Activated CD8-positive, alpha-beta memory T cell treated with anti-CD3 and anti-CD28 coated beads, Interleukin-2, amount 10 ng/mL, durations not matched to agents 7 days and 5 days (primary cell): ENCODE measurements around the gene TNS3. TPM values are rescaled to one million over a fixed set of nuclear protein-coding genes. Genes with fewer than 3 reads are reported as not detected.

Source experiments
- ATAC-seq: fragments of 150-1000 bp; cut with Tn5 transposase; one replicate; pipeline ENCODE4 v1.10.0; 2021; ENCODE audit warnings: moderate library complexity
- CTCF ChIA-PET: fragments of 350-600 bp; sonication (Branson Sonifier 250); formaldehyde crosslinking; loops from one replicate; lab custom pipeline; 2021; ENCODE audit warnings: antibody characterized with exemption; lab: Charles Lee
- DNase-seq: peaks from one replicate; pipeline ENCODE4 v3.0.0-alpha.2; 2020
- H3K27ac Mint-ChIP-seq: one replicate; pipeline ENCODE4 v1.8.0; 2021; ENCODE audit warnings: mild to moderate bottlenecking, mixed read lengths
- H3K27me3 Mint-ChIP-seq: one replicate; pipeline ENCODE4 v1.8.0; 2021; ENCODE audit warnings: mixed read lengths
- H3K36me3 Mint-ChIP-seq: one replicate; pipeline ENCODE4 v1.8.0; 2021; ENCODE audit warnings: mild to moderate bottlenecking, mixed read lengths
- H3K4me1 Mint-ChIP-seq: one replicate; pipeline ENCODE4 v1.8.0; 2021; ENCODE audit warnings: mixed read lengths
- H3K4me3 Mint-ChIP-seq: one replicate; pipeline ENCODE4 v1.8.0; 2021; ENCODE audit warnings: mild to moderate bottlenecking, moderate library complexity, mixed read lengths
- H3K9me3 Mint-ChIP-seq: one replicate; pipeline ENCODE4 v1.8.0; 2022; ENCODE audit warnings: low read depth, mixed read lengths
- total RNA-seq, 2 experiments: library from RNA; stranded (reverse); gene quantifications; one replicate each; pipeline ENCODE4 v1.2.3, GENCODE V29; 2021

Gene TNS3
- 1 to 10 TPM in 1 of 2 experiments, under 1 TPM in 1; 0.23 to 2.6 TPM for total RNA-seq

DNA sequence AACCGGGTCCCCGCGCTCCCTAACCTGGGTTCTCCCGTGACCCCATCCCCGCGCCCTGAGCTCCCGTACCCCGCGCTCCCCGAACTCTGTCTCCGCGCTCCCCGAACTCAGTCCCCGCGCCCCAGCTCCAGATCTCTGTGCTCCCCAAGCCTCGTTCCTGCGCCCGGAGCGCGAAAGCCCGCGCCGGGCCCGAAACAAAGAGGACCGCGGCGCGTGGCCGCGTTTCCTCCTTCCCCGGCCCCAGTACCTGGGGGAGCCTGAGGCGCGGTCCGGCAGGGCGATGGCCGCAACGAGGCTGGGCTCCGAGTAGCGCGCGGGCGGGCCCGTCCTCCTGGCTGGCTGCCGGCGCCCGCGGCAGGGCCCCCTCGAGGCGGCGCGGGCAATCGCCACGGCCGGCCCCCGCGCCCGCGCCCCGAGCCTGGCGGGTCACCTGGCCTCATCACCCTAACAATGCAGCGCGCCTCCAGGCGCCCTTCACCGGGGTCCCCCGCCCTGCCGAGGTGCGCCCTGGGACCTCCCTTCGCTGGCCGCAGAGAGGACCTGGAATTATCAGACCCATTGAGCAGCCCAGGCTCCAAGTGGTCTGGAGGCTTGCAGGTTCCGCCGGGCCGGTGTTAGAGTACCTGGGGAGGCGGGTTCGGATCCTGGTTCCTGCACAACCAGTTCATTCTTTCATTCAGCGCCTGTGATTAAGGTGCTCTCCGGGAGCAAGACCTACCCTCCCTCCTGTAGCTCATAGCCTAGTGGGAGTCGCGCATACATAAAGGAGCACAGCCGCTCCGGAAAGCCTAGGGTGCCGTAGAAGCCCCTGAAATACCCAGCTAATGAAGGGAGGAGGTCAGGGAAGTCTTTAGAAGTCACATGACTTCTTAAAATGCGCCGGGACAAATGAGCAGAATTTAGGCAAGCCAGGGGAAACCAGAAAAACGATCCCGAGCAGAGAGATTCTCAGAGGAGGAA, at the start of gene TNS3:
TNS3 (minus strand) TSS at position 308 of the 960 bp plus-strand sequence. CDS start 142,475 bp downstream, outside the sequence.
- Mint-ChIP-seq H3K36me3 (no peaks in the 10 kb centered on the region), H3K9me3 (no peaks in the 10 kb centered on the region), H3K4me3 (no peak within 1 kb of the TSS), H3K27ac (no peak within 1 kb of the TSS), H3K4me1 (no peaks in the 10 kb centered on the region), H3K27me3 (peaks cover 26% of the 10 kb centered on the region)
- CTCF ChIA-PET, result no interaction called here
- ATAC-seq (no peak), DNase-seq (no peak)

DNA sequence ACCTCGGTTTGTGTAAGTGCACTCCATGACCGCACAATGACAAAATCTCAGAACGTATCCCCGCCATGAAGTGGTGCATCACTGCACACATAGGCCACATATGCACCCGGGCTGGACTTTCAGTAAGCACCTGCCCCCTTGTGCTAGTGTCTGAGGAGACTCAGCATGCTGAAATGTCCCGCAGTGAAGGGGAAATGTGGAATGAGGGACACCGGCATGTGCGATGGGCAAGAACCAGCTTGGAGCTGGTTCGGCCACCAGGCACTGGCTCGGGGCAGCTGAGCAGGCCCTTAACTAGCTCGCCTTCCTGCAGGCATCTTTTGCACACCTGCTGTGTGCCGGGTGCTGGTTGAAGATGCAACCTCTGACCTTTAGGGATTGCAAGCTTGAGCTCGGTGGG, 49.8 kb upstream of the TNS3 start:
- Mint-ChIP-seq H3K36me3 (no peaks in the 10 kb centered on the region), H3K27ac (no peak overlapping the region), H3K27me3 (no peaks in the 10 kb centered on the region), H3K9me3 (no peaks in the 10 kb centered on the region), H3K4me1 (no peaks in the 10 kb centered on the region), H3K4me3 (no peak overlapping the region)
- CTCF ChIA-PET, result no interaction called here
- DNase-seq, result no peak
- no peak for ATAC-seq

GRCh38 chr7:47627580-47628283, 45.8 kb upstream of the TNS3 start:
- no peaks in the 10 kb centered on the region for H3K9me3 Mint-ChIP-seq
- H3K4me3 Mint-ChIP-seq, result no peak overlapping the region
- no peaks in the 10 kb centered on the region for H3K4me1 Mint-ChIP-seq
- DNase-seq (no peak), ATAC-seq (no peak)
- no peak overlapping the region for H3K27ac Mint-ChIP-seq
- no peaks in the 10 kb centered on the region for H3K36me3 Mint-ChIP-seq
- CTCF ChIA-PET, result no interaction called here
- no peaks in the 10 kb centered on the region for H3K27me3 Mint-ChIP-seq

DNA sequence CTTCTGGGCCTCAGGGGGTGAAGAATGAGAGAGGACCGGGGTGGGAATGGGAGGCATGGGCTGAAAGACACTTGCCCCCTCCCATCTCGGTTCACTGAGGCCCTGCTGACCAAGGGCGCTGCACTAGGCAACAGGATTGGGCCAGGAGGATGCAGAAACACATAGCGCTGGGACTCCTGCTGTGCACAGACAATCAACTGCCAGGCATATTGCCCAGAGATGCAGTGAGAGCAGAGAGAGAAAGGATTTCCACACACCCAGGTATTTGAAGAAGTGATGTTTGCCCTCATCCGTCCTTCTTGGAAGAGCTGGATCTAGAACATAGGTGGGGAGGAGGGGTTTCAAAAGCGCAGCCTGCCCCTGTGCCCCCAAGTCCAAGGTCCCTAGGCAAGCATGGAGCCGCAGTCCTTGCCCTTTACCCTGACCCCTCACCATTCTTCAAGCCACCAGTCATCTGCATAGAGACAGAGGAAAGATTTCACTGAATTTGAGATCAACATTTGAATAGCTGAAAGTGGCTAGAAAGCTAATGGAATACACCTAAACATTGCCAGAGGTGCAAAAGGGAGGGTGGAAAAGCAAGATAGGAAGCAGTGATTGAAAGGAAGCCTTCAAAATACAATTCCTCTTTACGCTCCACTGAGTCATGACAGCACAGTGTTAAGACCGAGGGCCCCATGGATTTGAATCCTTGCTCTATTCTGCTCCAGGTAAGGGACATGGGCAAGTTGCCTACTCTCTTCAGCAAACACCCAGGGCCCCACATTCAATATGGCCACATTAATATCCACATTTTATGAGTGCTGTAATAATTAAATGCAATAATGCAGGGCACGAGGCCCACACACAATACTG, 44.2 kb upstream of the TNS3 start:
- DNase-seq, result no peak
- Mint-ChIP-seq H3K36me3 (no peaks in the 10 kb centered on the region), H3K27ac (no peak overlapping the region), H3K4me1 (no peaks in the 10 kb centered on the region), H3K9me3 (no peaks in the 10 kb centered on the region), H3K4me3 (no peak overlapping the region), H3K27me3 (no peaks in the 10 kb centered on the region)
- no peak for ATAC-seq
- CTCF ChIA-PET, result no interaction called here

DNA sequence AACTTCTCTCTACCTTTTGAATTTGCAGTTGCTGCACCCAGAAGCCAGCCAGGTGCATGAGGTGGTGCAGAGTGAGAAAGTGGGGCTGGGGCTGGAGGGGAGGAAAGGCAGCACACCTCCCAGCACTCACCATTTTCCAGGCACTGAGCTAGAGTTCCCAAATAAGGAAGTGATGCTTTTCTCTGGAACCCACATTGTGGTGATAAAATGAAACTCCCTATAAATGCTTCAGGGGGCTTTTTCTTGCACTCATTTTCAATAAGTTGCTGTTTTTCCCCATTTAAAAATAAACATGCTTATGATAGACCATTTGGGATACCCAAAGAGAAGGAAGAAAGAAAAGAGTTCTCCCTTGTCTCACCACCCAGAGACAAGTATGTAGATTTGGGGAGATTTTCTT, 42.8 kb upstream of the TNS3 start:
- ATAC-seq, result no peak
- DNase-seq, result no peak
- no peak overlapping the region for H3K4me3 Mint-ChIP-seq
- no peaks in the 10 kb centered on the region for H3K27me3 Mint-ChIP-seq
- H3K4me1 Mint-ChIP-seq, result no peaks in the 10 kb centered on the region
- H3K9me3 Mint-ChIP-seq, result no peaks in the 10 kb centered on the region
- CTCF ChIA-PET, result no interaction called here
- H3K27ac Mint-ChIP-seq, result no peak overlapping the region
- no peaks in the 10 kb centered on the region for H3K36me3 Mint-ChIP-seq

DNA sequence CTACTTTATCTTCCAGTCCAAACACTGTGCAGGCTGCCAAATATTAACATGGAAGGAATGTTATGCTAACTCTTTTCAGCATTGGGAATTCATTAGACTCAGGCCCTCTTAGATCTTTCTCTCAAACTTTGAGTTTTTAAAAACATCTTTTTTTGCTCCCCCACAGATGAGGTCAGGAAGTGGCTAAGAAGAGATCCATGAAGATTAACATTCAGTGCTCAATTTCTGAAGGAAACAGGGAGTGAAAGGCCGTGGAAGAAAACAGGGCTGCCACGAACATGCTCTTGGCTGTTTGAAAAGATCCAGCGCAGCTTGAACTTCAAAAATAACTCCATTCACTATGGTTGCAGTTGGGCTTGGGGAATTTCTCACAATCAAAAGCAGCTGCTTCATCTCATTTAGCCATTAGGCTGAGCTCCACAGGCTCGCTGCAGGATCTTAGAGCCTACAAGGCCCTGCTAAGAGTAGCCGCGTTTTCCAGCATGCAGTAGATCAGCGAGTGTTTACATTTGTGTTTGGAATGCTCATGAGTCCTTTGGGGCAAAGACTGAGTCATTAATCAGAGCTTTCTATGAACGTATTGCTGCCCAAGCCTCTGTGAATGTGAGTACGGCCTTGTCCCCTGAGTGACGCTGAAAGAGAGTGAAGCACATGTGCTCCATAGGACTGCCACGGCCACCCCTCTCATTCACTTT, 41.2 kb upstream of the TNS3 start:
- H3K9me3 Mint-ChIP-seq, result no peaks in the 10 kb centered on the region
- H3K27me3 Mint-ChIP-seq, result no peaks in the 10 kb centered on the region
- DNase-seq, result no peak
- no peaks in the 10 kb centered on the region for H3K4me1 Mint-ChIP-seq
- CTCF ChIA-PET, result no interaction called here
- no peaks in the 10 kb centered on the region for H3K36me3 Mint-ChIP-seq
- no peak overlapping the region for H3K27ac Mint-ChIP-seq
- no peak overlapping the region for H3K4me3 Mint-ChIP-seq
- no peak for ATAC-seq

DNA sequence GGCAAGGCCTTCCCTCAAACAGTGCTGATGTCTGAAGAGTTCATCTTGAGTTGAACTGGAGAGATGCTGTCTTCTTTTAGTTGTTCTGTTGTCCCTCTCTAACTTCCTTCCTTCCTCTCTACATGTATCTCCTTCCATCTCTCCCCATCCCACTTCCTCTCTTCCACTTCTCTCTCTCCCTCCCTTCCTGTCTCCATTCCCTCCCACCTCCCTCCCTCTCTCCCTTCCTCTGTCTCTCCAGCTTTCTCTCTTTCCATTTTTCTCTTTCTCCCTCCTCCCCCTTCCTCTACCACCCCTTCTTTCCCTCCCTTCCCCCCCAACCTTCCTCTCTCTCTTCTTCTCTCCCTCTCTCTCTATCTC, 40.7 kb upstream of the TNS3 start:
- Mint-ChIP-seq H3K36me3 (no peaks in the 10 kb centered on the region), H3K4me1 (no peaks in the 10 kb centered on the region), H3K9me3 (no peaks in the 10 kb centered on the region), H3K27me3 (no peaks in the 10 kb centered on the region), H3K27ac (no peak overlapping the region), H3K4me3 (no peak overlapping the region)
- DNase-seq (no peak), ATAC-seq (no peak)
- CTCF ChIA-PET, result no interaction called here

GRCh38 chr7:47621979-47622561, 40.2 kb upstream of the TNS3 start:
- CTCF ChIA-PET, result no interaction called here
- Mint-ChIP-seq H3K27ac (no peak overlapping the region), H3K4me1 (no peaks in the 10 kb centered on the region), H3K9me3 (no peaks in the 10 kb centered on the region), H3K27me3 (no peaks in the 10 kb centered on the region), H3K4me3 (no peak overlapping the region), H3K36me3 (no peaks in the 10 kb centered on the region)
- DNase-seq (no peak), ATAC-seq (no peak)

- Mint-ChIP-seq H3K27me3 (no peaks in the 10 kb centered on the region), H3K36me3 (no peaks in the 10 kb centered on the region), H3K9me3 (no peaks in the 10 kb centered on the region), H3K4me1 (no peaks in the 10 kb centered on the region), H3K27ac (no peak overlapping the region), H3K4me3 (no peak overlapping the region)
- CTCF ChIA-PET, result no interaction called here
- ATAC-seq (no peak), DNase-seq (no peak)
These were observed 39.4 kb upstream of the TNS3 start for GRCh38 chr7:47621347-47621746.

DNA sequence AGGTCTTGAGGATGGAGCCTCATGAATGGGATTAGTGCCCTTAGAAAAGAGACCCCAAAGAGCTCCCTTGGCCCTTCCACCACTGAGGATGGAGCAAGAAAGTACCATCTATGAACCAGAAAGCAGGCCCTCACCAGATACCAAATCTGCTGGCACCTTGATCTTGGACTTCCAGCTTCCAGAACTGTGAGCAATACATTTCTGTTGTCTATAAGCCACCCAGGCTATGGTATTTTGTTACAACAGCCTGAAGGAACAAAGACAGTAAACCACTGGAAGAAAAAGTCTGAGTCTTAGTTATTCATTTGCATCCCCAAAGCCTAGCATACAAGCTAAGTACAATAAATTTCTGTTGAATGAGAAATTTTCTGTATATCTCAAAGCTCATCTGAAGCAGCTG, 37.9 kb upstream of the TNS3 start:
- no peaks in the 10 kb centered on the region for H3K36me3 Mint-ChIP-seq
- H3K27me3 Mint-ChIP-seq, result no peaks in the 10 kb centered on the region
- H3K4me3 Mint-ChIP-seq, result no peak overlapping the region
- ATAC-seq, result no peak
- no peaks in the 10 kb centered on the region for H3K9me3 Mint-ChIP-seq
- DNase-seq, result no peak
- CTCF ChIA-PET, result no interaction called here
- H3K4me1 Mint-ChIP-seq, result no peaks in the 10 kb centered on the region
- no peak overlapping the region for H3K27ac Mint-ChIP-seq

DNA sequence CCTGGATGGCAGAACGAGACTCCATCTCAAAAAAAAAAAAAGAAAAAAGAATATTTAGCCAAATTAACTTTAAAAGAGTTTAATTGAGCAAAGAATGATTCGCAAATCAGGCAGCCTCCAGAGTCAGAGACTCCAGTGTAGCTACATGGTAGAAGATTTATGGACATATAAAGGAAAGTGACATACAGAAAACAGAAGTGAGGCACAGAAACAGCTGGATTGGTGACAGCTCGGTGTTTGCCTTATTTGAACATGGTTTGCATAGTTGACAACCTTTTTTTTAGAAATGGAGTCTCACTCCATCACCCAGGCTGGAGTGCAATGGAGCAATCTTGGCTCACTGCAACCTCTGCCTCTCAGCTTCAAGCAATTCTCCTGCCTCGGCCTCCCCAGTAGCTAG, 35.2 kb upstream of the TNS3 start:
- ATAC-seq (no peak), DNase-seq (no peak)
- Mint-ChIP-seq H3K27me3 (no peaks in the 10 kb centered on the region), H3K4me1 (no peaks in the 10 kb centered on the region), H3K4me3 (no peak overlapping the region), H3K36me3 (no peaks in the 10 kb centered on the region), H3K9me3 (no peaks in the 10 kb centered on the region), H3K27ac (no peak overlapping the region)
- CTCF ChIA-PET, result no interaction called here

DNA sequence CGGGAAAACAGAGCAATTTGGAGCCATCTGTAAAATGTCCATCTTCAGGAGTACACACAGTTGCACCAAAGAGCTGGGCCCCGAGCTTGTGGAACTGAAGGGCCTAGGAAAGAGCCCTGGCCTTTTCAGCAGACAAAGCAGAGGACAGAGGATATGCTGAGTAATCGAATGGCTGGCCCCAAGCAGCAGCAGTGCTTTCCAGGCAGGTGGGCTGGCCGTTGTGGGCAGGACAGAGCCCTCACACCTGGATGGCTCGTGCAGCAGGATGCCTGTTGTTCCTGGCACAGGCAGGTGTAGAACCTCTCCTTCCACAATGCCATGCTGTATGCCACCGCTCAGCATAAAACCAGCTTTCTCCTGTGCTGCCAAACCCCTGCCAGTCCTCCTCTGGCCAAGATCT, 32.5 kb upstream of the TNS3 start:
- Mint-ChIP-seq H3K9me3 (no peaks in the 10 kb centered on the region), H3K4me1 (no peaks in the 10 kb centered on the region), H3K4me3 (no peak overlapping the region), H3K27me3 (no peaks in the 10 kb centered on the region), H3K36me3 (no peaks in the 10 kb centered on the region), H3K27ac (no peak overlapping the region)
- no peak for ATAC-seq
- DNase-seq, result no peak
- CTCF ChIA-PET, result no interaction called here
